ENCODE data around the gene TMEM271. TPM values are rescaled to one million over a fixed set of nuclear protein-coding genes. Genes with fewer than 3 reads are reported as not detected.

TMEM271 gene
- total RNA-seq, 1 donor from 2014 or later: not detected

DNA sequence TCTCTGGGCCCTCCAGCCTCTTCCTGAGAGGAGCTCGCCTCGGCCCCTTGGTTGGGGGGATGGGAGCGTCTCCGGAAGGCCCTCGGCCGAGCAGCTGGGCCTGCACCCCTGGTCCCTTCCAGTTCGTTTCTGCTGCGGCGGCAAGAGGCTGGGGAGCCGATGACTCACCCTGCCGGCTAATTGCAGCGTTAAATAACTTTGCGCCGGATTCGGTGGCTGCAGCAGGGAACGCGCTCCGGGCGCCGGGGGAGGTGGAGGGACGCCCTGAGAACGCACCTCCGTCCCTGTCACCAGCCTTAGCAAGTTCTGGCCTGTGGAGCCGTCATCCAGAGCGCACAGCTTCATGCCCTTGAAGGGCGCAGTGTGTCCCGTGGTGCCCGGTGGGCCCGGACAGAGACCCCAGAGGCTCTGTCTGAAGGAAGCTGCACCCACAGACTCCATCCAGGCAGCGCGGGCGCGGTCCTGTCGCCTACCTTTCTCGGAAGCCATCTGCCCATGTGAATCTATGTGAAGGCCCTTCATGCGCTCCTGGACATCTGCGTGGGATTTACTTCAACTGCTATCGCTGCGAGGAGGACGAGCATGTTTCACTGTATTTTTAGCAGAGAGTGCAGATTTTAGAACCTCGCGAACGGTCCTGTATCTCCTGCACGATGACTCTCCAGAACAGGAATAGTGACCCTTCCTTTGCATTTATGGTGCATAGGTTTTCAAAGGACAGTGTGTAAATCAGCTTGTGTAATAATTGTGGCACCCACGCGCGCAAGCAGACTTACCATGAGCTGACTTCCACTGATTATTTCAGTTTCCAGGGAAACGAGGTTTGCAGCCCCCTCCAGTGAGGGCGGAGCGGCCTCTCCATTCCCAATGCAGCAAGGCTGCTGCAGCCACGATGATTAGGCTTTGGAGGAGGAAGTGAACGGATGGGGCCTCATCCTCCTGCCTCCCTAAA is 1.7 kb upstream of the TMEM271 start:
- peak; percentile 5 for DNase-seq (ENCODE audit: low read depth)
- Histone ChIP-seq H3K4me3 (ENCODE audit: low read depth, low read length) (no peak overlapping the region), H3K36me3 (ENCODE audit: control insufficient read depth, insufficient read depth, low read length) (no peaks in the 10 kb centered on the region), H3K27me3 (ENCODE audit: control insufficient read depth, insufficient read depth, low read length) (peaks cover 61% of the 10 kb centered on the region)
- TF ChIP-seq, protein P1, sequence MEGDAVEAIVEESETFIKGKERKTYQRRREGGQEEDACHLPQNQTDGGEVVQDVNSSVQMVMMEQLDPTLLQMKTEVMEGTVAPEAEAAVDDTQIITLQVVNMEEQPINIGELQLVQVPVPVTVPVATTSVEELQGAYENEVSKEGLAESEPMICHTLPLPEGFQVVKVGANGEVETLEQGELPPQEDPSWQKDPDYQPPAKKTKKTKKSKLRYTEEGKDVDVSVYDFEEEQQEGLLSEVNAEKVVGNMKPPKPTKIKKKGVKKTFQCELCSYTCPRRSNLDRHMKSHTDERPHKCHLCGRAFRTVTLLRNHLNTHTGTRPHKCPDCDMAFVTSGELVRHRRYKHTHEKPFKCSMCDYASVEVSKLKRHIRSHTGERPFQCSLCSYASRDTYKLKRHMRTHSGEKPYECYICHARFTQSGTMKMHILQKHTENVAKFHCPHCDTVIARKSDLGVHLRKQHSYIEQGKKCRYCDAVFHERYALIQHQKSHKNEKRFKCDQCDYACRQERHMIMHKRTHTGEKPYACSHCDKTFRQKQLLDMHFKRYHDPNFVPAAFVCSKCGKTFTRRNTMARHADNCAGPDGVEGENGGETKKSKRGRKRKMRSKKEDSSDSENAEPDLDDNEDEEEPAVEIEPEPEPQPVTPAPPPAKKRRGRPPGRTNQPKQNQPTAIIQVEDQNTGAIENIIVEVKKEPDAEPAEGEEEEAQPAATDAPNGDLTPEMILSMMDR (IDR thresholded peaks at IDR 0.05; ENCODE audit: insufficient read depth, low read length, poor library complexity, severe bottlenecking): no peak

DNA sequence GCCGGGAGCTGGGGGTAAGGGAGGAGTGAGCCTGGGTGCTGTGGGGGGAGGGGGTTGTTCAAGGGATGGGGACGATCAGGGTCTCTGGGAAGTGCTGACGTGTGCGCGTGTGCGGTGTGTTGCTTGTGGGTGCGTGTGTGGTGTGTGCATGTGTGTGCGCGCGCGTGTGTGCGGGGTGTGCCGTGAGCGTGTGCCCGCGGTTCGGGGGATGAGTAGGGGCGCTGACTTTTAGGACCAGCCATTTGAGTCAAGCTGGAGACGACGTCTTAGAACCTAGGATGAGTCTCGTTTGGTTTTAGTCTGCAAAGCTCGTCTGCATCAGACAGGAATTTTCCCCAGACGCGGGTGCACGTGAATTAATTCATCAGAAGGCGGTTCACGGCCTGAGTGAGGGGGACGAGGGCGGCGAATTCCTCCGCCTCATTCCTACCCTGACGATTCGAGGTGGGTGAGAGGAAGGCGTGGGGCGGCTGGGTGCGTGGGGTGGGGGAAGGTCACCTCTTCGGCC is 950 bp upstream of the TMEM271 start:
- no peak for DNase-seq (ENCODE audit: low read depth)
- H3K36me3 ChIP-seq (ENCODE audit: control insufficient read depth, insufficient read depth, low read length): no peaks in the 10 kb centered on the region
- TF ChIP-seq, protein P1 (IDR thresholded peaks at IDR 0.05; ENCODE audit: insufficient read depth, low read length, poor library complexity, severe bottlenecking): no peak
- H3K4me3 ChIP-seq (ENCODE audit: low read depth, low read length): no peak overlapping the region
- H3K27me3 ChIP-seq (ENCODE audit: control insufficient read depth, insufficient read depth, low read length): peaks cover 66% of the 10 kb centered on the region

DNA sequence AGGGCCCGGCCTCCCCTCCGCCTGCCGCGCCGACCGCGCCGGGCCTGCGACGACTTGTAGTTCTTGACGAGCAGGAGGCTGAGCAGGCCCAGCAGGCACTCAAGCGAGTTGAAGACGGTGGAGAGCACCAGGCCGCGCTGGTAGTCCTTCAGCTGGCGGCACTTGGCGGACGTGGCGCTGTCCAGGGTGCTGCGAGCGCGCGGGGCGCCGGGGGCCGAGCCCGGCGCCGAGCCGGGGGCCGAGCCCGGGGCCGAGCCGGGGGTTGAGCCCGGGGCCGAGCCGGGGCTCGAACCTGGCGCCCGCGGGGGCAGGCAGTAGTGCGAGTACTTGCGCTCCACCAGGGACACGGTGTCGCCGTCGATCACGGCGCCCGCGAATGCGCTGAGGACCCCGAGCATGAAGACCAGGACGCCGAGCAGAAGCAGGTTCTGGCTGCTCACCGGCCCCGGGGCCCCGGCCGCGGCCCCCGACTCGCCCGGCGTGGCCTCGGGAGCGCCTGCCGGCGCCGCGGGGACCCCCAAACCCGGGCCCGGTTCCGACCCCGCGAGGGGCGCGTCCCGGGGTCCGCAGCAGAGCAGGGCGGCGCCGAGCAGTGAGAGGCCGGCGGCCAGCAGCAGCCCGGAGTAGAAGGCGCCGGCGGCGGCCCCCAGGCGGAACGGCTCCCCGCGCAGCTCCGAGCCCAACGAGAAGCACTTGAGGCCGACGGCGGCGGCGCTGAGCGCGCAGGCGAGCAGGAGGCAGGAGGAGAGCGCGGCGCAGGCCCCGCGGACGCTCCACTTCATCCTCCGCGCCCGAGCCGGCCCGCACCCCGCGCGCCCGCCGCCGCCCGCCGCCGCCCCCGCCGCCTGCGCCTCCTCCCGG is 584 bp downstream of the TMEM271 start:
- peaks cover 66% of the 10 kb centered on the region for H3K27me3 ChIP-seq (ENCODE audit: control insufficient read depth, insufficient read depth, low read length)
- H3K36me3 ChIP-seq (ENCODE audit: control insufficient read depth, insufficient read depth, low read length): no peaks in the 10 kb centered on the region
- TF ChIP-seq, protein P1 (IDR thresholded peaks at IDR 0.05; ENCODE audit: insufficient read depth, low read length, poor library complexity, severe bottlenecking): no peak
- peak; percentile 23 for DNase-seq (ENCODE audit: low read depth)
- H3K4me3 ChIP-seq (ENCODE audit: low read depth, low read length): no peak overlapping the region

DNA sequence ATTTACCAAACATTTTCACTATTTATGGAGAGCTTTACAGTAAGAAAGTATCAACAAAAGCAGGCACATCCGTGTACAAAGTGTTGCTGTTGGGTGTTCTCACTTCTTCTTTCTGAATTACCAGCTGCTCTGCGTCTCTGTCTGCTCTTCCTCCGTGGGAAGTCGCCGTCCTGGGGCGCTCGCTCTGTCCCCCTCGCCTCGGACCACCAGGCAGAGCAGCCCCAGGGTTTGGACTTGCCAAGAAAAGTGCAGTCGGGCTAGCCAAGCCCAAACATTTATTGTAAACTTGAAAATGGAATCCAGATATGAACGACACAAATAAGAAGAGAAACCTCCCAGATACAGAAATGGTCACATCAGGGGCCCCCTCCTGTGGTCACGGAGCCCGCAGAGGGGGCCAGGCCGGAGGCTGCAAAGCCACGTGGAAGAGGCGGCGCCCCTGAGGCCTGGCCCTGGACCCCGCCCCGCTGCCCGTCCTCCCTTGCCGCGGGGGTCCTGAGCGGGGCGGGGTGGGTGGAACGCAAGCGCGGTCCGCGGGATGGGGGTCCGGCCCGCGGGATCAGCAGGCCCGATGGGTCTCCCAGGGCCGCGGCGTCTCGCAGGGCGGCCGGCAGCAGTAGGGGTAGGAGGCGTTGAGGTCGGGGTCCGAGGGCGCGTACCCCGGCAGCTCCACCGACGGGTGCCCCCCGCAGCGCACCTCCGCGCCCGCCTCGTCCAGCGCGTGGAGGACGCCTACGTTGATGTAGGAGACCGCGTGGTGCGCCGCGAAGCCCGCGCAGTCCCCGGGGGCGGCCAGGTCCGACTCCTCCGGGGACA is 1.5 kb downstream of the TMEM271 start:
- TF ChIP-seq, protein P1 (IDR thresholded peaks at IDR 0.05; ENCODE audit: insufficient read depth, low read length, poor library complexity, severe bottlenecking): no peak
- Histone ChIP-seq H3K27me3 (ENCODE audit: control insufficient read depth, insufficient read depth, low read length) (peaks cover 61% of the 10 kb centered on the region), H3K36me3 (ENCODE audit: control insufficient read depth, insufficient read depth, low read length) (no peaks in the 10 kb centered on the region), H3K4me3 (ENCODE audit: low read depth, low read length) (no peak overlapping the region)
- no peak for DNase-seq (ENCODE audit: low read depth)

DNA sequence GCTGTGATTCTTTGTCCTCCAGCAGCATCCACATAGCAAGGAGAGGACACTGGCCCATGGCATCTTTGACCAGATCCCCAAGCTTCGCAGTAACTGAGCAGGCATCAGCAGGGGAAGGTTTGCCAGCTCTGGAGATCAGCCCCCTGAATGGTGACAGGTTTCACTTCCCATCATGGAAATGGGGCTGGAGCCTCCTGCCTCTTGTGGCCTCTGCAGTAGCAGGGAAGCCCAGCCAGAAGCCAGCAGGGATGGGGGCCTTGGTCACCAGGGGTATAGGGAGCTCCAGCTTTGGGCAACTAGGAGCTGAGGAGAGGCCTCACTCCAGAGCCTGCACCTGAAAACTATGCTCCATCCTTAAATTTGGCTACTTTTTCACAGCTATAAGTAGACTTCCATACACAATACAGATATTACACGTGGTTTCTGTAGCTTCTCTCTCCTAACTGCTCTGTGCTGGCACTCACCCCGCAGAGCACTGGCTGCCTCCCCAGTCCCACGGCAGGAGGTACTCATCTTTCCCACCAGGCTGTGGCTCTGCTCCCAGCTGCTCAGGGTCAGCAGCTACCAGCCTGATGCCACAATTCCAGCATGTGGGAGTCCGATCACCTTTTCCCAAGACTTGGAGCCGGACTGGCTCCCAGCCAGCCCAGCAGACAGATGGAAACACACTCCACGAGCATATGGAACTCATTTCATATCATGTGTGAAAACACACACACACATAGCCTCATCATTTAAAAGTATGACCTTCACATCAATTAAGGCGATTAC is 2.8 kb downstream of the TMEM271 start:
- TF ChIP-seq, protein P1 (IDR thresholded peaks at IDR 0.05; ENCODE audit: insufficient read depth, low read length, poor library complexity, severe bottlenecking): no peak
- H3K36me3 ChIP-seq (ENCODE audit: control insufficient read depth, insufficient read depth, low read length): no peaks in the 10 kb centered on the region
- H3K4me3 ChIP-seq (ENCODE audit: low read depth, low read length): no peak overlapping the region
- peaks cover 49% of the 10 kb centered on the region for H3K27me3 ChIP-seq (ENCODE audit: control insufficient read depth, insufficient read depth, low read length)
- DNase-seq (ENCODE audit: low read depth): no peak
